H9 (cell line): Measurements from ENCODE around the gene MT3. TPM values are rescaled to one million over a fixed set of nuclear protein-coding genes. Genes with fewer than 3 reads are reported as not detected.

Experiments
- DNase-seq: peaks from one replicate; pipeline ENCODE4 v3.0.0-alpha.2; 2017
- H2AFZ ChIP-seq: one replicate; pipeline ENCODE4 v1.6.1; 2013; ENCODE audit warnings: mild to moderate bottlenecking, low read length, control low read depth, moderate library complexity
- H2AK5ac ChIP-seq: 2 replicates; pipeline ENCODE4 v1.6.1; 2013; ENCODE audit warnings: low read length, control low read depth, mixed read lengths; ENCODE audit not compliant: insufficient read length
- H2BK120ac ChIP-seq: one replicate; pipeline ENCODE4 v1.6.1; 2013; ENCODE audit warnings: low read depth, mild to moderate bottlenecking, low read length, control low read depth, inconsistent platforms; ENCODE audit not compliant: poor library complexity, severe bottlenecking
- H2BK12ac ChIP-seq: 2 replicates; pipeline ENCODE4 v1.6.1; 2013; ENCODE audit warnings: low read length, control low read depth, mixed read lengths, low read depth; ENCODE audit not compliant: insufficient read length
- H2BK15ac ChIP-seq: 2 replicates; pipeline ENCODE4 v1.6.1; 2013; ENCODE audit warnings: low read depth, low read length, control low read depth
- H2BK20ac ChIP-seq: one replicate; pipeline ENCODE4 v1.6.1; 2013; ENCODE audit warnings: low read depth, mild to moderate bottlenecking, low read length, control low read depth, inconsistent platforms; ENCODE audit not compliant: poor library complexity, severe bottlenecking
- H2BK5ac ChIP-seq: 2 replicates; pipeline ENCODE4 v1.6.1; 2013; ENCODE audit warnings: low read length, control low read depth, mixed read lengths; ENCODE audit not compliant: insufficient read length
- H3K14ac ChIP-seq: 2 replicates; pipeline ENCODE4 v1.6.1; 2013; ENCODE audit warnings: low read length, control low read depth; ENCODE audit not compliant: insufficient read depth
- H3K18ac ChIP-seq: 2 replicates; pipeline ENCODE4 v1.6.1; 2013; ENCODE audit warnings: low read depth, mild to moderate bottlenecking, mixed read lengths, low read length, control low read depth; ENCODE audit not compliant: insufficient read length
- H3K23ac ChIP-seq: 2 replicates; pipeline ENCODE4 v1.6.1; 2013; ENCODE audit warnings: low read length, control low read depth, mixed read lengths, low read depth; ENCODE audit not compliant: insufficient read length
- H3K23me2 ChIP-seq: 2 replicates; pipeline ENCODE4 v1.6.1; 2013; ENCODE audit warnings: low read depth, mild to moderate bottlenecking, mixed read lengths, low read length, control low read depth; ENCODE audit not compliant: insufficient read length, poor library complexity, severe bottlenecking
- H3K27ac ChIP-seq: 2 replicates; pipeline ENCODE4 v1.5.1; 2013; ENCODE audit warnings: low read length, control low read depth, mixed read lengths, low read depth; ENCODE audit not compliant: insufficient read length
- H3K27me3 ChIP-seq: 2 replicates; pipeline ENCODE4 v1.6.1; 2013; ENCODE audit warnings: low read length, control low read depth, inconsistent platforms; ENCODE audit not compliant: insufficient read depth
- H3K4ac ChIP-seq: 2 replicates; pipeline ENCODE4 v1.6.1; 2013; ENCODE audit warnings: low read depth, mild to moderate bottlenecking, control low read depth, inconsistent platforms, low read length, moderate library complexity
- H3K4me1 ChIP-seq: 2 replicates; pipeline ENCODE4 v1.6.1; 2013; ENCODE audit warnings: low read length, control low read depth, inconsistent platforms; ENCODE audit not compliant: insufficient read depth
- H3K4me2 ChIP-seq: 2 replicates; pipeline ENCODE4 v1.6.1; 2013; ENCODE audit warnings: low read length, control low read depth, mixed read lengths; ENCODE audit not compliant: insufficient read length, insufficient read depth
- H3K56ac ChIP-seq: 2 replicates; pipeline ENCODE4 v1.6.1; 2013; ENCODE audit warnings: low read depth, mild to moderate bottlenecking, mixed read lengths, low read length, control low read depth; ENCODE audit not compliant: insufficient read length
- H3K79me1 ChIP-seq: 2 replicates; pipeline ENCODE4 v1.6.1; 2013; ENCODE audit warnings: low read depth, mild to moderate bottlenecking, moderate library complexity, low read length, control low read depth, inconsistent platforms; ENCODE audit not compliant: insufficient read depth, poor library complexity, severe bottlenecking
- H3K79me2 ChIP-seq: 2 replicates; pipeline ENCODE4 v1.6.1; 2013; ENCODE audit warnings: low read length, control low read depth, inconsistent platforms; ENCODE audit not compliant: insufficient read depth
- H3K9ac ChIP-seq: 2 replicates; pipeline ENCODE4 v1.6.1; 2013; ENCODE audit warnings: low read length, control low read depth, mixed read lengths; ENCODE audit not compliant: insufficient read length; ENCODE audit errors: extremely low read depth
- H3K9me3 ChIP-seq: one replicate; pipeline ENCODE4 v1.6.1; 2013; ENCODE audit warnings: low read depth, low read length, inconsistent platforms; ENCODE audit not compliant: control insufficient read depth
- H3T11ph ChIP-seq: one replicate; pipeline ENCODE4 v1.6.1; 2013; ENCODE audit warnings: mild to moderate bottlenecking, low read length, control low read depth, inconsistent platforms
- H4K20me1 ChIP-seq: one replicate; pipeline ENCODE4 v1.6.1; 2013; ENCODE audit not compliant: control insufficient read depth, insufficient read length, insufficient read depth
- H4K5ac ChIP-seq: 2 replicates; pipeline ENCODE4 v1.6.1; 2013; ENCODE audit warnings: low read depth, mild to moderate bottlenecking, mixed read lengths, low read length, control low read depth; ENCODE audit not compliant: insufficient read length
- H4K8ac ChIP-seq: replicated peaks from 2 replicates; pipeline ENCODE4 v1.6.1; 2013; ENCODE audit warnings: low read length, control low read depth, mixed read lengths, low read depth; ENCODE audit not compliant: insufficient read length
- H4K91ac ChIP-seq: 2 replicates; pipeline ENCODE4 v1.6.1; 2013; ENCODE audit warnings: low read depth, mild to moderate bottlenecking, moderate library complexity, mixed read lengths, low read length, control low read depth; ENCODE audit not compliant: insufficient read length
- H3K27ac Mint-ChIP-seq, 3 experiments: 2 replicates in 2 of 3; 3 replicates in 1 of 3; pipeline ENCODE4 v1.8.0; 2020 to 2021; ENCODE audit warnings: mixed read lengths in 3 of 3, mild to moderate bottlenecking in 1 of 3, moderate library complexity in 1 of 3
- H3K27me3 Mint-ChIP-seq: 2 replicates; pipeline ENCODE4 v1.8.0; 2021; ENCODE audit warnings: low read depth, mild to moderate bottlenecking, moderate library complexity, mixed read lengths
- H3K36me3 Mint-ChIP-seq, 3 experiments: 2 replicates in 2 of 3; 3 replicates in 1 of 3; pipeline ENCODE4 v1.8.0; 2020 to 2021; ENCODE audit warnings: low read depth in 3 of 3, mixed read lengths in 3 of 3; ENCODE audit not compliant: insufficient read depth in 1 of 3
- H3K4me1 Mint-ChIP-seq, 2 experiments: 2 replicates each; pipeline ENCODE4 v1.8.0; 2020; ENCODE audit warnings: mixed read lengths in 2 of 2
- H3K4me3 Mint-ChIP-seq, 2 experiments: 2 replicates in 1 of 2; 3 replicates in 1 of 2; pipeline ENCODE4 v1.8.0; 2020 to 2021; ENCODE audit warnings: mild to moderate bottlenecking in 2 of 2, mixed read lengths in 2 of 2, moderate library complexity in 1 of 2
- H3K9me3 Mint-ChIP-seq, 2 experiments: 2 replicates in 1 of 2; 3 replicates in 1 of 2; pipeline ENCODE4 v1.8.0; 2020; ENCODE audit warnings: mild to moderate bottlenecking in 2 of 2, mixed read lengths in 2 of 2, moderate library complexity in 1 of 2
- CTCF ChIP-seq: fragments of 200-600 bp; sonication (generic); conservative IDR thresholded peaks from 3 replicates; pipeline ENCODE4 v1.8.0; 2021; ENCODE audit warnings: antibody characterized with exemption, mild to moderate bottlenecking
- WGBS: extraction: QIAGEN DNeasy Blood & Tissue Kit; methylation state at CpG from one replicate; pipeline ENCODE4 v1.1.7; 2013; ENCODE audit warnings: missing lambda C conversion rate, low lambda C conversion rate, mixed read lengths; ENCODE audit not compliant: insufficient read length; ENCODE audit errors: extremely low coverage; 5-methylcytosine and 5-hydroxymethylcytosine counted together
- total RNA-seq: library from RNA; stranded (reverse); gene quantifications from 2 replicates; pipeline ENCODE4 v1.2.1, GENCODE V29; 2021

MT3 gene
- total RNA-seq, 1 experiment from 2014 or later, result not detected

GRCh38 chr16:56593573-56594291 lies 4.4 kb downstream of the MT3 start:
- no peak overlapping the region for H4K5ac ChIP-seq
- H2AK5ac ChIP-seq, result no peak overlapping the region
- no CpG with 5 or more reads among the region's 6 CpGs for WGBS
- no peak overlapping the region for H2BK120ac ChIP-seq
- H3K4ac ChIP-seq, result no peak overlapping the region
- H3K9ac ChIP-seq, result no peak overlapping the region
- H3K14ac ChIP-seq, result no peak overlapping the region
- H3T11ph ChIP-seq, result no peak overlapping the region
- H3K79me1 ChIP-seq, result no peaks in the 10 kb centered on the region
- no peak overlapping the region for H4K8ac ChIP-seq
- peaks cover 3% of the 10 kb centered on the region for H4K20me1 ChIP-seq
- no peak overlapping the region for H3K27ac ChIP-seq
- H3K79me2 ChIP-seq, result no peaks in the 10 kb centered on the region
- H3K23ac ChIP-seq, result no peak overlapping the region
- TF ChIP-seq CTCF, result no peak
- DNase-seq, result no peak
- Mint-ChIP-seq H3K4me1 (peaks cover 5 to 11% of the 10 kb centered on the region in 2 experiments), H3K27me3 (peaks cover 65% of the 10 kb centered on the region), H3K4me3 (no peak overlapping the region), H3K27ac (no peak overlapping the region), H3K36me3 (no peaks in the 10 kb centered on the region), H3K9me3 (peaks cover 0 to 3% of the 10 kb centered on the region in 2 experiments; a peak in 2 of 5 replicates)
- no peak overlapping the region for H2BK15ac ChIP-seq
- H2BK20ac ChIP-seq, result no peak overlapping the region
- H3K18ac ChIP-seq, result no peak overlapping the region
- H2BK5ac ChIP-seq, result no peak overlapping the region
- H3K23me2 ChIP-seq, result peaks cover 8% of the 10 kb centered on the region
- no peak overlapping the region for H2AFZ ChIP-seq
- H2BK12ac ChIP-seq, result no peak overlapping the region
- H3K4me2 ChIP-seq, result no peak overlapping the region
- H3K9me3 ChIP-seq, result no peaks in the 10 kb centered on the region
- H4K91ac ChIP-seq, result no peak overlapping the region
- peaks cover 24% of the 10 kb centered on the region; the same call in 1 of the 2 replicates for H3K27me3 ChIP-seq
- no peak overlapping the region for H3K56ac ChIP-seq
- no peaks in the 10 kb centered on the region for H3K4me1 ChIP-seq
